Measurements from ENCODE around the gene G6PD. TPM values are rescaled to one million over a fixed set of nuclear protein-coding genes. Genes with fewer than 3 reads are reported as not detected.

Gene G6PD
- total and polyA plus RNA-seq, 2 of the 8 experiments (the other 6 are each of a cell fraction or from before 2014, with no cell fraction given) = 47.3 to 55.1 TPM

- Histone ChIP-seq H2BK20ac (ENCODE audit: low read length) (no peak overlapping the region), H2BK12ac (ENCODE audit: low read depth, low read length) (no peak overlapping the region), H2AFZ (ENCODE audit: low read length) (no peak overlapping the region), H3K27ac (ENCODE audit: low read depth, low read length) (no peak overlapping the region), H3K79me1 (ENCODE audit: low read depth, low read length) (no peaks in the 10 kb centered on the region), H2BK120ac (replicated peaks; ENCODE audit: low read depth, low read length) (no peak overlapping the region), H3K36me3 (ENCODE audit: control insufficient read depth in 2 of 4, insufficient read depth in 4 of 4, low read length in 3 of 4) (peaks cover 5 to 20% (median 14%) of the 10 kb centered on the region in 4 experiments; a peak in 7 of 8 replicates), H2BK15ac (ENCODE audit: low read length) (no peak overlapping the region), H3K4me1 (replicated peaks in 1 of 4; ENCODE audit: control insufficient read depth in 3 of 4, insufficient read depth in 4 of 4, low read length in 3 of 4) (0 out of 7 replicates have a peak, but pooled peaks cover 0 to 3% (median 0%) of the 10 kb centered on the region in 4 experiments), H3K14ac (ENCODE audit: insufficient read length) (no peak overlapping the region), H2BK5ac (ENCODE audit: low read depth, low read length) (no peak overlapping the region), H3K27me3 (replicated peaks in 1 of 4; ENCODE audit: control insufficient read depth in 3 of 4, extremely low read depth in 1 of 4, insufficient read depth in 3 of 4, low read length in 3 of 4) (peaks cover 0 to 6% (median 2%) of the 10 kb centered on the region in 4 experiments; a peak in 4 of 7 replicates), H3K56ac (replicated peaks; ENCODE audit: insufficient read length, low read depth, low read length) (no peak overlapping the region), H4K8ac (ENCODE audit: extremely low read depth, insufficient read depth, low read length) (no peak overlapping the region), H3K4me2 (ENCODE audit: insufficient read depth in 1 of 2, low read depth in 2 of 2, low read length in 2 of 2) (no peak overlapping the region), H3K23ac (ENCODE audit: insufficient read length) (no peak overlapping the region), H3K4ac (replicated peaks; ENCODE audit: insufficient read length, low read depth, low read length) (no peak overlapping the region), H3K9ac (replicated peaks in 1 of 4; ENCODE audit: extremely low read depth in 1 of 4, low read depth in 3 of 4, low read length in 3 of 4) (no peak overlapping the region), H3K79me2 (ENCODE audit: control insufficient read depth in 1 of 2, insufficient read depth in 2 of 2, low read length in 2 of 2) (no peaks in the 10 kb centered on the region), H3K4me3 (ENCODE audit: extremely low read depth in 1 of 4, insufficient read depth in 2 of 4, low read depth in 3 of 4, low read length in 4 of 4) (no peak overlapping the region), H3K23me2 (ENCODE audit: low read depth, low read length) (peaks cover 2% of the 10 kb centered on the region; the same call in 1 of the 2 replicates), H4K91ac (replicated peaks; ENCODE audit: insufficient read length, low read length) (no peak overlapping the region), H3K9me3 (ENCODE audit: insufficient read depth in 2 of 2, low read depth in 1 of 2, low read length in 1 of 2) (no peaks in the 10 kb centered on the region), H4K20me1 (replicated peaks in 1 of 2; ENCODE audit: control insufficient read depth in 1 of 2, insufficient read depth in 2 of 2, low read length in 2 of 2) (peaks cover 2 to 7% of the 10 kb centered on the region in 2 experiments), H2AK5ac (ENCODE audit: low read depth, low read length) (no peak overlapping the region), H4K5ac (ENCODE audit: insufficient read length, low read depth, low read length) (no peak overlapping the region), H3K18ac (ENCODE audit: extremely low read depth, low read length) (no peak overlapping the region)
- no peak for DNase-seq (ENCODE audit: low read depth in 1 of 2, low spot score in 2 of 2)
- no peak for FAIRE-seq
- WGBS, 2 experiments (ENCODE audit: extremely low coverage in 1 of 2, insufficient coverage in 1 of 2, insufficient read length in 1 of 2, insufficient replicate concordance in 2 of 2, low coverage in 1 of 2, low lambda C conversion rate in 2 of 2, missing lambda C conversion rate in 1 of 2) = 100% methylated on average over 2 of the region's 6 CpGs; no CpG with 5 or more reads in 1 of the 2 experiments
- CTCF ChIA-PET (ENCODE audit: partially characterized antibody) = interaction anchor here (1.1 kb wide), 2 partner anchors 13 to 131 kb away, joined by 3 read pairs; partner anchors contain the start of genes FAM3A and RPL10
- TF ChIP-seq KDM1A (IDR thresholded peaks at IDR 0.05; ENCODE audit: borderline replicate concordance, low read length) = no peak
- no peak for TF ChIP-seq YY1 (IDR thresholded peaks at IDR 0.05; ENCODE audit: low read depth, low read length)
- no peak for TF ChIP-seq HDAC2 (IDR thresholded peaks at IDR 0.05; ENCODE audit: borderline replicate concordance in 1 of 2, low read depth in 2 of 2, low read length in 2 of 2)
- TF ChIP-seq BACH1 (IDR thresholded peaks at IDR 0.05; ENCODE audit: low read length) = no peak
- no peak for TF ChIP-seq TCF12 (IDR thresholded peaks at IDR 0.05; ENCODE audit: low read depth, low read length)
- TF ChIP-seq RXRA (IDR thresholded peaks at IDR 0.05; ENCODE audit: insufficient read depth, low read depth, low read length) = no peak
- no peak for TF ChIP-seq MAFK (IDR thresholded peaks at IDR 0.05; ENCODE audit: low read depth, low read length)
- POLR2A ChIA-PET (ENCODE audit: partially characterized antibody) = interaction anchor here (1.0 to 1.1 kb wide), 4 partner anchors 39 to 129 kb away, joined by 3 read pairs; partner anchors contain the start of gene SLC10A3
These were observed 17.4 kb downstream of the G6PD start for GRCh38 chrX:154529206-154529612.

Measured in H1 (cell line).